GM19240 (cell line): ENCODE data around the gene BLOC1S3.
"Not testable (repeated sequence)": the region's sequence is repeated elsewhere in the genome, so short reads cannot be mapped to it uniquely, and the experiment has no call there.

Source experiments
- DNase-seq: peaks from one replicate; pipeline ENCODE4 v3.0.0; 2011; ENCODE audit warnings: low spot score; ENCODE audit not compliant: insufficient read length

Gene BLOC1S3

DNA sequence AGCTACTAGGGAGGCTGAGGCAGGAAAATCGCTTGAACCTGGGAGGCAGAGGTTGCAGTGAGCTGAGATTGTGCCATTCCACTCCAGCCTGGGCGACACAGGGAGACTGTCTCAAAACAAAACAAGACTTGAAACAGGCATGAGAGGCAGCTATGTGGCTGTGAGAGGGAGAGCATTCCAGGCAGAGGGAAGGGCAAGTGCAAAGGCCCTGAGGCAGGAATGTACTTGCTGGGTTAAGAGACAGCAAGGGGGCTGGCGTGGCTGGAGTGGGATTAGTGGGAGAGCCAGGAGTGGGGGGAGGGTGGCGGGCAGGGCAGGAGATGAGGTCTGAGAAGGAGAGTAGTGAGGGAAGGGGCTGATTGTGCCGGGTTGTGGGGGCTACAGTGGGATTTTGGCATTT, 45.3 kb downstream of the BLOC1S3 start:
- no peak for DNase-seq

DNA sequence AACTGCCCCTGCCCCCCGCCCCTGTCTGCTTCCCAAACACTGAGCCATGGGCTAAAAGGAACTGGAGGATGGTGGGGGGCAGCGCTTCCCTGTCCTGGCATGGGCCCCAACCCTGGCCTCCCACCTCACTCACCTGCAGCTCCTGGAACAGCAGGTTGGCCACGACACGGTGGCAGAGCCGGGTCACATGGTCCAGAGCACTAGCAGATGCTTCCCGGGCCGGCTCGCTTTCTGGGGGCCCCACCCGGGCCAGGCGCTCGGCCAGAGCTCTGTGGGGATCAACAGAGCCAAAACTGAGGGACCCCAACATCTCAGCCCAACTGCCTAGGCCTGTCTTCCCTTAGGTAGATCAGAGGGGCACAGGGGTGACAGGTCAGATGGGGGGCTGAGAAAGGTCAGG, 46.1 kb downstream of the BLOC1S3 start:
- DNase-seq: no peak

DNA sequence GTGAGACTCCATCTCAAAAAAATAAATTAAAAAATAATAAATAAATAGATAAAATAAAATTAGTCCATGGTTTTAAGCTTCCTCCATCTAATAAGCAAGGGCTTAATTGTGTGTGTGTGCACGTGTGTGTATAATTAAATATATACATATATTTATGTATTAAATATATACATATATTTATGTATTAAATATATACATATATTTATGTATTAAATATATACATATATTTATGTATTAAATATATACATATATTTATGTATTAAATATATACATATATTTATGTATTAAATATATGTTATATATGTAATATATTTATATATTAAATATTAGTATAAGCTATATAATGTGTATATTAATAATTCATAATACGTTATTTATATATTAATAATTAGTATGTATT, 50.5 kb downstream of the BLOC1S3 start:
- DNase-seq: not testable (repeated sequence)
